NB4 (cell line): ENCODE measurements around the gene SAMM50.

Experiments used
- MYC ChIP-seq: IDR thresholded peaks from 2 replicates; pipeline ENCODE4 v1.6.1; 2011; ENCODE audit warnings: low read depth, low read length
- POLR2A ChIP-seq: IDR thresholded peaks from 2 replicates; pipeline ENCODE4 v1.6.1; 2011; ENCODE audit warnings: mild to moderate bottlenecking; ENCODE audit not compliant: insufficient read length; ENCODE audit errors: extremely low read depth
- TF ChIP-seq, protein P1 (sequence below): IDR thresholded peaks from one replicate; pipeline ENCODE4 v1.5.1; 2012; ENCODE audit warnings: low read depth, low read length
- TF ChIP-seq, protein P2 (sequence below): IDR thresholded peaks from 2 replicates; pipeline ENCODE4 v1.6.1; 2011; ENCODE audit warnings: low read depth, low read length

DNA sequence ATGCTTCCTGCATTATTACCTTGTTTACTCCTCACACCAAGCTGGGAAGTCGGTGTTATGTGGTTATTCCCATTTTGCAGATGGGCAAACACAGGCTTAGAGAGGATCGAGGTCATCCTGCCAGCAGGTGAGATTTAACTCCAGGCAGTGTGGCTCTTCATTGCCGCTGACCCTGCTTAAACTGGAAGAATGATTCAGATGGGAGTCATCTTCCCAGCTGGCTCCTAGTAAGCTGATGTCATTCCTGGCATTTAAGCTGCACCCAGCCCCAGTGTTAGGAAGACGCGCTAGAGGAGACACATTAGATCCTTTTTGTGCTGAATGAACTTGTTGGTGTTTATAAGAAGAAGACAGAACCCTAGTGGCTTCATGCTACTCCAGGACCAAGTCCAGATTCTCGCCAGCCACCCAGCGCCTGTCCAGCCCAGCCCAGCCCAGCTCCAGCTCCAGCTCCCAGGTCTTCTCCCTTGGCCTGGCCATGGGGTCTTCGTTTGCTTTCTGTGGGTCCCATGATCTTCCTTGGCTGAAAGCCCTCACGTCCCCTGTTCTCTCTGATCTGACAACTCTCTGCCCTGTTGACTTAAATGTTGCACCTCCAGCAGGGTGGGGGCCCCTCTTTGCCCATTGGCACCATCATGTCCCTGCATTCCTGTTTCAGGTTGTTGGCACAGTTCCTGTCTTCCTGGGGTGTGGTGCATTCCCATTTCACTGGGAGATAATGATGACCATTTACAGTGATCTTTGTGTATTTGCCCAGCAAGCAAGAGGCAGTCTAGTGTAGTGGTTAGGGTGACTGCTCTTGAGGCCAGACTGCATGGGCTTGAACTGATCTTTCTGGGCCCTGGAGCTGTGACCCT lies 82.5 kb downstream of the SAMM50 start:
- TF ChIP-seq POLR2A, result no peak
- TF ChIP-seq, protein P1, sequence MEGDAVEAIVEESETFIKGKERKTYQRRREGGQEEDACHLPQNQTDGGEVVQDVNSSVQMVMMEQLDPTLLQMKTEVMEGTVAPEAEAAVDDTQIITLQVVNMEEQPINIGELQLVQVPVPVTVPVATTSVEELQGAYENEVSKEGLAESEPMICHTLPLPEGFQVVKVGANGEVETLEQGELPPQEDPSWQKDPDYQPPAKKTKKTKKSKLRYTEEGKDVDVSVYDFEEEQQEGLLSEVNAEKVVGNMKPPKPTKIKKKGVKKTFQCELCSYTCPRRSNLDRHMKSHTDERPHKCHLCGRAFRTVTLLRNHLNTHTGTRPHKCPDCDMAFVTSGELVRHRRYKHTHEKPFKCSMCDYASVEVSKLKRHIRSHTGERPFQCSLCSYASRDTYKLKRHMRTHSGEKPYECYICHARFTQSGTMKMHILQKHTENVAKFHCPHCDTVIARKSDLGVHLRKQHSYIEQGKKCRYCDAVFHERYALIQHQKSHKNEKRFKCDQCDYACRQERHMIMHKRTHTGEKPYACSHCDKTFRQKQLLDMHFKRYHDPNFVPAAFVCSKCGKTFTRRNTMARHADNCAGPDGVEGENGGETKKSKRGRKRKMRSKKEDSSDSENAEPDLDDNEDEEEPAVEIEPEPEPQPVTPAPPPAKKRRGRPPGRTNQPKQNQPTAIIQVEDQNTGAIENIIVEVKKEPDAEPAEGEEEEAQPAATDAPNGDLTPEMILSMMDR, result no peak
- TF ChIP-seq, protein P2, sequence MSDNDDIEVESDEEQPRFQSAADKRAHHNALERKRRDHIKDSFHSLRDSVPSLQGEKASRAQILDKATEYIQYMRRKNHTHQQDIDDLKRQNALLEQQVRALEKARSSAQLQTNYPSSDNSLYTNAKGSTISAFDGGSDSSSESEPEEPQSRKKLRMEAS, result no peak
- no peak for TF ChIP-seq MYC
